ENCODE measurements around the gene PARM1.

DNA sequence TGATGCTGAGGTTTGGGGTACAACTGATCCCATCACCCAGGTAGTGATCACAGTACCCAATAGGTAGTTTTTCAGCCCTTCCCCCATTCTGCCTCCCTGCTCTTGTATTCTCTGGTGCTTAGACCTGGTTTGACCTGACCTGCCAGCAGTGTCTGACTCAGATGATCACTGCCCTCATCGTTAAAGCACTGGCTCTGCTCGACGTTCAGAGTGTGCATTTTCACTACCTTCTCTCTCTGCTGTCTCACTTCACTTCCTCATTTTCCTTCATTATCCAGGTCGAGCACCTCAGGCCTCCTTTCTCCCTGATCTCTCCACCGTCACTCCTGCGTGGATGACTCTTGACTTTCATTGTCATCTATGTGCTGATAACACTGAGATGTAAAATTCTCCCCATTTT is 83.6 kb downstream of the PARM1 start:
- TF ChIP-seq, protein P1, sequence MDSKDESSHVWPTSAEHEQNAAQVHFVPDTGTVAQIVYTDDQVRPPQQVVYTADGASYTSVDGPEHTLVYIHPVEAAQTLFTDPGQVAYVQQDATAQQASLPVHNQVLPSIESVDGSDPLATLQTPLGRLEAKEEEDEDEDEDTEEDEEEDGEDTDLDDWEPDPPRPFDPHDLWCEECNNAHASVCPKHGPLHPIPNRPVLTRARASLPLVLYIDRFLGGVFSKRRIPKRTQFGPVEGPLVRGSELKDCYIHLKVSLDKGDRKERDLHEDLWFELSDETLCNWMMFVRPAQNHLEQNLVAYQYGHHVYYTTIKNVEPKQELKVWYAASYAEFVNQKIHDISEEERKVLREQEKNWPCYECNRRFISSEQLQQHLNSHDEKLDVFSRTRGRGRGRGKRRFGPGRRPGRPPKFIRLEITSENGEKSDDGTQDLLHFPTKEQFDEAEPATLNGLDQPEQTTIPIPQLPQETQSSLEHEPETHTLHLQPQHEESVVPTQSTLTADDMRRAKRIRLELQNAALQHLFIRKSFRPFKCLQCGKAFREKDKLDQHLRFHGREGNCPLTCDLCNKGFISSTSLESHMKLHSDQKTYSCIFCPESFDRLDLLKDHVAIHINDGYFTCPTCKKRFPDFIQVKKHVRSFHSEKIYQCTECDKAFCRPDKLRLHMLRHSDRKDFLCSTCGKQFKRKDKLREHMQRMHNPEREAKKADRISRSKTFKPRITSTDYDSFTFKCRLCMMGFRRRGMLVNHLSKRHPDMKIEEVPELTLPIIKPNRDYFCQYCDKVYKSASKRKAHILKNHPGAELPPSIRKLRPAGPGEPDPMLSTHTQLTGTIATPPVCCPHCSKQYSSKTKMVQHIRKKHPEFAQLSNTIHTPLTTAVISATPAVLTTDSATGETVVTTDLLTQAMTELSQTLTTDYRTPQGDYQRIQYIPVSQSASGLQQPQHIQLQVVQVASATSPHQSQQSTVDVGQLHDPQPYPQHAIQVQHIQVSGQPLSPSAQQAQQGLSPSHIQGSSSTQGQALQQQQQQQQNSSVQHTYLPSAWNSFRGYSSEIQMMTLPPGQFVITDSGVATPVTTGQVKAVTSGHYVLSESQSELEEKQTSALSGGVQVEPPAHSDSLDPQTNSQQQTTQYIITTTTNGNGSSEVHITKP (tag by site-specific recombination; IDR thresholded peaks at IDR 0.05): no peak
- no peak for TF ChIP-seq ZNF266 (tag by site-specific recombination; IDR thresholded peaks at IDR 0.05; ENCODE audit: low read depth)
- TF ChIP-seq, protein P2, sequence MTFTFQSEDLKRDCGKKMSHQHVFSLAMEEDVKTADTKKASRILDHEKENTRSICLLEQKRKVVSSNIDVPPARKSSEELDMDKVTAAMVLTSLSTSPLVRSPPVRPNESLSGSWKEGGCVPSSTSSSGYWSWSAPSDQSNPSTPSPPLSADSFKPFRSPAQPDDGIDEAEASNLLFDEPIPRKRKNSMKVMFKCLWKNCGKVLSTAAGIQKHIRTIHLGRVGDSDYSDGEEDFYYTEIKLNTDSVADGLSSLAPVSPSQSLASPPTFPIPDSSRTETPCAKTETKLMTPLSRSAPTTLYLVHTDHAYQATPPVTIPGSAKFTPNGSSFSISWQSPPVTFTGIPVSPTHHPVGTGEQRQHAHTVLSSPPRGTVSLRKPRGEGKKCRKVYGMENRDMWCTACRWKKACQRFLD (tag by site-specific recombination; IDR thresholded peaks at IDR 0.05): no peak
